Measurements from ENCODE around the gene PSMG2.
A peak's percentile ranks its signal among the peaks of the same experiment; 100 is the strongest.

PSMG2 gene

GRCh38 chr18:12766986-12767433 lies 64.2 kb downstream of the PSMG2 start:
- DNase-seq, result no peak

- DNase-seq, result no peak
These were observed 64.8 kb downstream of the PSMG2 start for GRCh38 chr18:12767580-12768155.

GRCh38 chr18:12768625-12769024 lies 65.8 kb downstream of the PSMG2 start:
- no peak for DNase-seq

GRCh38 chr18:12769136-12769535 lies 66.3 kb downstream of the PSMG2 start:
- DNase-seq, result no peak

- no peak for DNase-seq
These were observed 67.0 kb downstream of the PSMG2 start for GRCh38 chr18:12769644-12770440.

- DNase-seq, result no peak
These were observed 67.8 kb downstream of the PSMG2 start for GRCh38 chr18:12770469-12771219.

- DNase-seq, result no peak
These were observed 69.3 kb downstream of the PSMG2 start for GRCh38 chr18:12772111-12772510.

- no peak for DNase-seq
These were observed 70.5 kb downstream of the PSMG2 start for GRCh38 chr18:12773369-12773768.

- peak in 1 of 2 experiments; percentile 19 for DNase-seq
These were observed 72.1 kb downstream of the PSMG2 start for GRCh38 chr18:12774982-12775381.
